SK-N-MC (cell line): ENCODE measurements around the gene PARP9.

ENCODE experiments used
- EZH2 ChIP-seq: fragments of 200-600 bp; sonication (generic); IDR thresholded peaks from one replicate; pipeline ENCODE4 v1.6.1; 2017; ENCODE audit warnings: antibody characterized with exemption
- POLR2AphosphoS5 ChIP-seq: IDR thresholded peaks from 2 replicates; pipeline ENCODE4 v1.6.1; 2012; ENCODE audit warnings: mild to moderate bottlenecking, low read depth, low read length, borderline replicate concordance

DNA sequence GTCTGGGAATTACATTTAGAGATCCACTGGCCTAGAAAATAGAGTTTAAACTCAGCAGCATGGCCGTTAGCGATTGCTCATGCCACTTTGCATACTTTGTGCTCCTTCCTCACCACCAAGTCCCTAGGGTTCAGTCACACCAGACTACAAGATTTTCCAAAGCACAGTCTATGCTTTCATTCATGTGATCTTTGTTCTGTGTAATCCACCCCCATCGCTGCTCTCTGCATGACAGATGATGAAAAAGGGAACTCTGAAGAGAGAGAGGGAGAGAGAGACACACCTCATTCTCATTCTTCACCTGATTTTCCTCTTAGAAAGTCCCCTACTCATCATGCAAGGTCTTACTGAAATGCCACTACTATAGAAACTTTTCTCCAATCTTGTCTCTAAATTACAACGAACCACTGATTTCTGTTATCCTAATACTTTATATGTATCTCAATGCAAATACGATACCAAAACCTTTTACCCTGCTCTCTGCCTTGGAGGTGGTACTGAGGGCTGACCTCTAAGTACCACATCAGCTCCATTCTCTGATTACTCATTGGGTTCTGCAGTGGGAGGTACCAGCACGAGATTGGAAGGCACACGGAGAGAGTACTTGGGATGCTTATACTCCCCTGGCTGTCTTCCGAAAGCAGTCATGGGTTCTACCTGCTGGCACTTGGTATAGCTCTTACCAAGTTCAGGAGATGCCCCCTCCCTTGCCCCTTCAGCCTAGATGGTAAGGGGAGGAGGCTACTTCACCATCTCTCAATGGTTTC, 12.3 kb upstream of the PARP9 start:
- TF ChIP-seq EZH2 = no peak
- no peak for TF ChIP-seq POLR2AphosphoS5
